ENCODE results near the gene PGS1. TPM values are rescaled to one million over a fixed set of nuclear protein-coding genes. Genes with fewer than 3 reads are reported as not detected.

The PGS1 gene
- total RNA-seq, 2 experiments from 2014 or later: 70.2 to 73.2 TPM

GRCh38 chr17:78391051-78391431 is 12.6 kb downstream of the PGS1 start:
- H3K27me3 Mint-ChIP-seq: no peaks in the 10 kb centered on the region
- no peaks in the 10 kb centered on the region for H3K9me3 Mint-ChIP-seq
- H3K4me3 Mint-ChIP-seq: no peak overlapping the region
- no peak for DNase-seq
- no peak overlapping the region for H3K27ac Mint-ChIP-seq
- H3K4me1 Mint-ChIP-seq: peaks cover 35% of the 10 kb centered on the region
- POLR2A ChIA-PET: interaction anchor here (1.0 kb wide), 1 partner anchor 22 kb away, joined by 5 read pairs; no protein-coding TSS in a partner anchor
- H3K36me3 Mint-ChIP-seq: peaks cover 6% of the 10 kb centered on the region
- ATAC-seq (ENCODE audit: low read depth): no peak

GRCh38 chr17:78391843-78392242 is 13.4 kb downstream of the PGS1 start:
- Mint-ChIP-seq H3K4me1 (peaks cover 27% of the 10 kb centered on the region), H3K36me3 (peaks cover 8% of the 10 kb centered on the region), H3K4me3 (no peak overlapping the region), H3K27me3 (no peaks in the 10 kb centered on the region), H3K27ac (no peak overlapping the region), H3K9me3 (no peaks in the 10 kb centered on the region)
- POLR2A ChIA-PET: interaction anchor here (1.0 kb wide), 1 partner anchor 21 kb away, joined by 5 read pairs; no protein-coding TSS in a partner anchor
- DNase-seq (no peak), ATAC-seq (ENCODE audit: low read depth) (no peak)

GRCh38 chr17:78392295-78392694 is 13.8 kb downstream of the PGS1 start:
- H3K27me3 Mint-ChIP-seq: no peaks in the 10 kb centered on the region
- peaks cover 10% of the 10 kb centered on the region for H3K36me3 Mint-ChIP-seq
- H3K9me3 Mint-ChIP-seq: no peaks in the 10 kb centered on the region
- no peak overlapping the region for H3K27ac Mint-ChIP-seq
- H3K4me1 Mint-ChIP-seq: peaks cover 24% of the 10 kb centered on the region
- no peak overlapping the region for H3K4me3 Mint-ChIP-seq
- POLR2A ChIA-PET: no interaction called here
- DNase-seq (no peak), ATAC-seq (ENCODE audit: low read depth) (no peak)

DNA sequence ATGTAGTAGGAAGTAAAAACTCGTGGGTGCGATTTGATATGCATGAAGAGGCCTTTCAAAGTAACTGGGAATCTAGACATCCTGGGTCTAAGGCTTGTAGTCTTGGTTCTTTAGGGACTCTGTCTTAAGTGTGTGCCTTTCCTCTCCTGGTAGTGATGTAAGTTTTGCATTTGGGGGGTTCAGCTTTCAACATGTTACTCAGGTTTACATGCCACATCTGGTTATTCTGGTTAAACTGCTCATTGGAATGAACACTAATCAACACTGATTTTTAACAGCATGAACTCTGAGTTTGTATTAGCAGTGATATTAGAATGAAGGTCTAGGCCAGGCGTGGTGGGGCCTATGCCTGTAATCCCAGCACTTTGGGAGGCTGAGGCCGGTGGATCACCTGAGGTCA is 15.1 kb downstream of the PGS1 start:
- H3K27me3 Mint-ChIP-seq: no peaks in the 10 kb centered on the region
- H3K36me3 Mint-ChIP-seq: peaks cover 12% of the 10 kb centered on the region
- H3K27ac Mint-ChIP-seq: no peak overlapping the region
- DNase-seq (no peak), ATAC-seq (ENCODE audit: low read depth) (no peak)
- peaks cover 16% of the 10 kb centered on the region for H3K4me1 Mint-ChIP-seq
- no peaks in the 10 kb centered on the region for H3K9me3 Mint-ChIP-seq
- POLR2A ChIA-PET: no interaction called here
- no peak overlapping the region for H3K4me3 Mint-ChIP-seq

GRCh38 chr17:78394209-78394608 is 15.8 kb downstream of the PGS1 start:
- no peak for ATAC-seq (ENCODE audit: low read depth)
- POLR2A ChIA-PET: no interaction called here
- no peak for DNase-seq
- H3K4me1 Mint-ChIP-seq: peaks cover 12% of the 10 kb centered on the region
- H3K27me3 Mint-ChIP-seq: no peaks in the 10 kb centered on the region
- no peaks in the 10 kb centered on the region for H3K9me3 Mint-ChIP-seq
- peaks cover 12% of the 10 kb centered on the region for H3K36me3 Mint-ChIP-seq
- H3K4me3 Mint-ChIP-seq: no peak overlapping the region
- H3K27ac Mint-ChIP-seq: no peak overlapping the region

DNA sequence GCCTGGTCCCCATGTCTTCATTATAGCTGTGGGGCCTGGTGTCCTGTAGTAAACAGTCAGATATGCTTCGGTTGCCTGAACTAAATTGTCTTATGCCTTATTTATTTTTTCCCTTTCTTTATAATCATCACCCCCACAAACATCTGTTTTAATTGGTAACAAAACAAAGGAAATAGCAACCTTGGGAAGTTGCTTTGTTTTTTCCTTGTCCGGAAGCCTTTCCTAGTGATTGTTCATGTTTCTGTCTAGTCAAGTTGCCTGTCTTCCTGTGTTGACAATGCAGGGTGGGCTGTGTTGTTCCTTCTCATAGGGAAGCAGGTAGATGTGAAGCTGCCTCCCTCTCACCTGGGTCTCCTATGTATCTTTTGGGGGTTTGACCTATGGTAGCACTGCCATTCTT is 16.7 kb downstream of the PGS1 start:
- POLR2A ChIA-PET: no interaction called here

DNA sequence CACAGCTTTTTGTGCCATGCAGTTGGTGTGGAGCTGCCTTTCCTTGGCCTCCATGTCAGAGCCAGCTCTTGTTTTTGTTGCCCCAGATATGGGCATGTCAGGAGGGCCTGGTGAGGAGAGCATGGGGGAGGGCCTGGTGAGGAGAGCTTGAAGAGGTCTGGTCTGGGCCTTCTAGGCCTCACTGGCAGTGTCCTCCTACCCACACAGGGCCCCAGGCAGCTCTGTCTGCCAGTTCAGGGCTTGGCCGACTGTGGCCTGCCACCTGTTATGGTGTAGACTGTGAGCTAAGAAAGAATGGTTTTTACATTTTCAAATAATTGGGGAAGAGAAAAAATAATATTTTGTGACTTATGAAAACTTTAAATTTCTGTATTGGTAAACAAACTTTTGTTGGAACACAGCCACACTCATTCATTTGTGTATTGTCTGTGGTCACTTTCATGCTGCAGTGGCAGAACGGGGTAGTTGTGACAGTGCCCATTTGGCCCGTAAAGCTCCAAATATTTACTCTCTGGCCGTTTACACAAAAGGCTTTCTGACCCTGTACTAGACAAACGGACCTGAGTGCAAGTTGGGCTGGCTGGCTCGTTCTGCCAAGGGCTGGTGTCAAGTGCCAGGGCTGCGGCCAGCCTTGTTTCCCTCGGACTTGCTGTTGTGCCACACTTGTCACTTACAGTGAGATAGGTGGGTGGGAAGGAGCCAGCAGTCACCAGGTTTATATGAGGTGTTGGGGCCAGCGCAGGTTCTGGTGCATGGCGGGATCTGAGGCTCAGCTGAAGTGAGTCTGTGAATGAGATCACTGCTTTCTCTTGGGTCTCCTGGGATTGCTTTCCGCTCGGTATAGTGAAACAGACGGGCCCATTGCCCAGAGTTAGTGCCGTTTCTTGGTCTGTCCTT is 18.2 kb downstream of the PGS1 start:
- no peak overlapping the region for H3K4me3 Mint-ChIP-seq
- no peaks in the 10 kb centered on the region for H3K9me3 Mint-ChIP-seq
- H3K36me3 Mint-ChIP-seq: peaks cover 18% of the 10 kb centered on the region
- H3K27ac Mint-ChIP-seq: no peak overlapping the region
- no peaks in the 10 kb centered on the region for H3K27me3 Mint-ChIP-seq
- POLR2A ChIA-PET: no interaction called here
- ATAC-seq (ENCODE audit: low read depth) (no peak), DNase-seq (no peak)
- peaks cover 3% of the 10 kb centered on the region for H3K4me1 Mint-ChIP-seq

More for the DNA sequence above, 16.7 kb downstream of the PGS1 start:
- peaks cover 11% of the 10 kb centered on the region for H3K4me1 Mint-ChIP-seq
- DNase-seq (no peak), ATAC-seq (ENCODE audit: low read depth) (no peak)
- no peak overlapping the region for H3K4me3 Mint-ChIP-seq
- H3K27ac Mint-ChIP-seq: no peak overlapping the region
- no peaks in the 10 kb centered on the region for H3K9me3 Mint-ChIP-seq
- peaks cover 15% of the 10 kb centered on the region for H3K36me3 Mint-ChIP-seq
- no peaks in the 10 kb centered on the region for H3K27me3 Mint-ChIP-seq

- no peak for ATAC-seq (ENCODE audit: low read depth)
- no peak overlapping the region for H3K4me3 Mint-ChIP-seq
- POLR2A ChIA-PET: no interaction called here
- peaks cover 20% of the 10 kb centered on the region for H3K36me3 Mint-ChIP-seq
- no peaks in the 10 kb centered on the region for H3K9me3 Mint-ChIP-seq
- H3K4me1 Mint-ChIP-seq: peaks cover 3% of the 10 kb centered on the region
- no peak overlapping the region for H3K27ac Mint-ChIP-seq
- no peak for DNase-seq
- no peaks in the 10 kb centered on the region for H3K27me3 Mint-ChIP-seq
Observed at GRCh38 chr17:78397681-78398101, 19.2 kb downstream of the PGS1 start.

GRCh38 chr17:78398390-78398789 is 19.9 kb downstream of the PGS1 start:
- Mint-ChIP-seq H3K9me3 (no peaks in the 10 kb centered on the region), H3K4me3 (no peak overlapping the region), H3K27me3 (no peaks in the 10 kb centered on the region), H3K36me3 (peaks cover 23% of the 10 kb centered on the region), H3K4me1 (peaks cover 2% of the 10 kb centered on the region), H3K27ac (no peak overlapping the region)
- POLR2A ChIA-PET: no interaction called here
- no peak for DNase-seq
- ATAC-seq (ENCODE audit: low read depth): no peak

DNA sequence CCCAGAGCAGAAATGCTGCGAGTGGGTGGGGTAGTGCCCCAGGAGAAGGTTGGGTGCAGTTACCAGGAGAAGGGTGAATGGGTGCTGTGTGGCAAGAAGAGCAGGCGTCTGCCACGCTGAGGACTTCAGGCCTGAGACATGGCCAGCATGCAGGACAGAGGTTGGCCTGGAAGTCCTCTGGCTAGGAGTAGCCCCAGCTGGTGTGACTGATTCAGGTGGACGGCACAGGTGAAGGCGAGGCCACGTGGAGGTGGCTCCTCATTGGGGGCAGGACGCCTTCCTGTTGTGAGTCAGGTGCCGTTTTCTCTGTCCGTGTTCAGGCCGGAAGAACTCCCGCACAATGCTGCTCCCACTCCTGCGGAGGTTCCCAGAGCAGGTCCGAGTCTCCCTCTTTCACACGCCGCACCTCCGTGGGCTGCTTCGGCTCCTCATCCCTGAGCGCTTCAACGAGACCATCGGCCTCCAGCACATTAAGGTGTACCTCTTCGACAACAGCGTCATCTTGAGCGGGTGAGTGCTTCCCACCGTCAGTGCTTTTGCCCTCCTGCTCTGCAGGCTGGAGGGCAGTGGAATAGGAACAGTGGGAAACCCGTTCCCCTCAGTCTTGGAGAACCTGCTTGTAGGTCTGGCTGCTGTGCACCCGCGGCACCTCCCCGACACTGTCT is 20.7 kb downstream of the PGS1 start:
- peaks cover 24% of the 10 kb centered on the region for H3K36me3 Mint-ChIP-seq
- ATAC-seq (ENCODE audit: low read depth): no peak
- POLR2A ChIA-PET: no interaction called here

GRCh38 chr17:78399693-78400144 is 21.3 kb downstream of the PGS1 start:
- DNase-seq: no peak
- no peaks in the 10 kb centered on the region for H3K4me1 Mint-ChIP-seq
- H3K36me3 Mint-ChIP-seq: peaks cover 25% of the 10 kb centered on the region
- no peaks in the 10 kb centered on the region for H3K27me3 Mint-ChIP-seq
- POLR2A ChIA-PET: interaction anchor here (0.7 kb wide), 1 partner anchor 31 kb away, joined by 3 read pairs; no protein-coding TSS in a partner anchor
- no peak overlapping the region for H3K4me3 Mint-ChIP-seq
- no peak for ATAC-seq (ENCODE audit: low read depth)
- no peak overlapping the region for H3K27ac Mint-ChIP-seq
- H3K9me3 Mint-ChIP-seq: no peaks in the 10 kb centered on the region

More for the DNA sequence above, 20.7 kb downstream of the PGS1 start:
- Mint-ChIP-seq H3K4me1 (no peaks in the 10 kb centered on the region), H3K27me3 (no peaks in the 10 kb centered on the region), H3K27ac (no peak overlapping the region), H3K4me3 (no peak overlapping the region), H3K9me3 (no peaks in the 10 kb centered on the region)
- DNase-seq: no peak

DNA sequence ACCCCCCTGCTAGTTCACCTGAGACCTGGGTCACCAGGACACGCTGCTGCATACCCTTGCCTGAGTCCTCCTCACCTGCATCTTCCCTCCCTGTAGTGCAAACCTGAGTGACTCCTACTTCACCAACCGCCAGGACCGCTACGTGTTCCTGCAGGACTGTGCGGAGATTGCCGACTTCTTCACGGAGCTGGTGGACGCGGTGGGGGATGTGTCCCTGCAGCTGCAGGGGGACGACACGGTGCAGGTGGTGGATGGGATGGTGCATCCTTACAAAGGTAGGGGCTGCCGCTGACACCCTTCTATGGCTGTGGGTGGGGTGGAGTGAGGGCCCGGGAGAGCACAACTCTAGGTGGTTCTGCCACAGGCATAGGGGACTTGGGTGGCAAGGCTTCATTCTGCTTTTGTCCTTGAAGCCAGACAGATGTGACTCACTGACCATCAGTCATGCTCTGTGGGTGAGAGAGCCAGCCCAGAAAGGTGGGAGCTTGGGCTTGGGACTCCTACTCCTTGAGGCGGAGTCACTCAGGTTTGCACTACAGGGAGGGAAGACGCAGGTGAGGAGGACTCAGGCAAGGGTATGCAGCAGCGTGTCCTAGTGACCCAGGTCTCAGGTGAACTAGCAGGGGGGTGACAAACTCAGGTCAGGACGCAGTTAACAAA is 22.3 kb downstream of the PGS1 start:
- POLR2A ChIA-PET: no interaction called here
- ATAC-seq (ENCODE audit: low read depth): no peak
- peaks cover 30% of the 10 kb centered on the region for H3K36me3 Mint-ChIP-seq
- no peak overlapping the region for H3K4me3 Mint-ChIP-seq
- no peaks in the 10 kb centered on the region for H3K9me3 Mint-ChIP-seq
- DNase-seq: no peak
- H3K4me1 Mint-ChIP-seq: peaks cover 4% of the 10 kb centered on the region
- H3K27ac Mint-ChIP-seq: no peak overlapping the region
- H3K27me3 Mint-ChIP-seq: no peaks in the 10 kb centered on the region

- no peaks in the 10 kb centered on the region for H3K27me3 Mint-ChIP-seq
- H3K9me3 Mint-ChIP-seq: no peaks in the 10 kb centered on the region
- H3K27ac Mint-ChIP-seq: no peak overlapping the region
- ATAC-seq (ENCODE audit: low read depth) (no peak), DNase-seq (no peak)
- H3K4me3 Mint-ChIP-seq: no peak overlapping the region
- peaks cover 31% of the 10 kb centered on the region for H3K36me3 Mint-ChIP-seq
- H3K4me1 Mint-ChIP-seq: peaks cover 5% of the 10 kb centered on the region
- POLR2A ChIA-PET: no interaction called here
Observed at GRCh38 chr17:78401246-78401645, 22.8 kb downstream of the PGS1 start.

Data from activated naive CD8-positive, alpha-beta T cell treated with anti-CD3 and anti-CD28 coated beads, Interleukin-2, amount 10 ng/mL, durations not matched to agents 7 days and 5 days (primary cell).